GM18499 (cell line): ENCODE results near the gene SMIM10.
"Not testable (repeated sequence)": the region's sequence is repeated elsewhere in the genome, so short reads cannot be mapped to it uniquely, and the experiment has no call there.

Experiments used
- ATAC-seq: cut with Tn5 transposase; IDR thresholded peaks from one replicate; pipeline ENCODE4 v1.9.1; 2021; ENCODE audit warnings: moderate number of reproducible peaks; ENCODE audit not compliant: insufficient read depth, unreplicated experiment

Gene SMIM10

DNA sequence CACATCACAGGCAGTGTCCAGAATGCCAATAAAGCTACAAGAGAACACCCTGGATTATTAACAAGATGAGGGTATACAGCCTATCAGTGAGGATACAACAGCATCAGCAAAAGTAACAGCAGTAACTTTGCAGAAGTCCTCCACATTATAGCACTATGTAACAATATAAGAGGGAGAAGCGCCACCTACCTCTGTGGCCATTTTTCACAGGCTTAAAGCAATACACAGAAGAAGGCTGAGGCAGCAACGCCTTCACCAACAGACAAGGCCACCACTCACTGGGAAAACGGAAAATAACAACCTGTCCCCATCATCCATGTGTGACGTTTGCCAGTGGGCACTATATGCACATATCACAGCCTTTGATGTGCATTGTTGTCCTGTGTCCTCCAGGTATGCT is 19.0 kb downstream of the SMIM10 start:
- no peak for ATAC-seq

DNA sequence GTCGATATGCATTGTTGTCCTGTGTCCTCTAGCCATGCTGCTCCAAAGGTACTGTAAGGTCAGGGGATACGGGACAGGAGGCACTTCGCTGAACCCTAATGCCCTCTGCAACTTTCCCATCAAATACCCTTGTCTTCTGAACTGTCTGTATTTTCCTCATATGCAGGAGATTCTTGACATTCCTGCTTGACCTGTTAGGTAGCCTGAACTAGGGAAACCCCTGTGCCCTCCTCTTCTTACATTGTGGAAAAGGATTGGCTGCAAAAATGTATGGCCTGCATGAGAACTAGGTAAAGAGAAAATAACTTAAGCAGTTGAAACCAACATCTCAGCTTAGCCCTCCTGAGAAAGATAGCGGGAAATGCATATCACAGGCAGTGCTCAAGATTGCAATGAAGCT is 20.1 kb downstream of the SMIM10 start:
- no peak for ATAC-seq

DNA sequence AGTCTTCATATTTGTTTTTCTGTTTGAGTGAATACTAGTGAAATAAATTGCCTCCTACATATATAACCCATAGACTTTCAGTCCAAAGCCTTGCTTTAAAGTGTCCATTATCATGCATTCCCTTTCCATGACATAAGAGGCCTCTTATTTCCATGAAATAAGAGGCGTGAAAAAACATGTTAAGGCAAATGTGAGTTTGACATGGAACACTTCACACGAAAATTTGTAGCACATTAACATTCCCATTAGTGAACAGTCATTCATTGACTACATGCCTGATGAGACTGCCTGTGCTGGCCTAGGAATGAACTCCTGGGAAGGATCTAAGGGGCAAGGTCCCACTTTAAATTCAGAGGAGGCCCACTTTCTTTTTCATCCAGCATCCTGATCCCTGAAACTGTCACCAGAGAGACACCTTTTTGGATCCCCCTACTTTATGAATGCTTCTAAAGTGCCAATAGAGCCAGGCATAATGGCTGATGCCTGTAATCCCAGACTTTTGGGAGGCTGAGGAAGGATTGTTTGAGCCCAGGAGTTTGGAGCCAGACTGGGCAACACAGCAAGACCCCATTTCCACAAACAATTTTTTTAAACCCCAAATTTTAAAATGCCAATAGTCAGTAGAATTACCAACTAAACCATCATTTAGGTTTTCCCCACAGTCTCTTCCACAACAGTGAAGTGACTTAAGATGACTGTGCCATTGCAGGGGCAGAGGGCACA is 24.9 kb downstream of the SMIM10 start:
- no peak for ATAC-seq

DNA sequence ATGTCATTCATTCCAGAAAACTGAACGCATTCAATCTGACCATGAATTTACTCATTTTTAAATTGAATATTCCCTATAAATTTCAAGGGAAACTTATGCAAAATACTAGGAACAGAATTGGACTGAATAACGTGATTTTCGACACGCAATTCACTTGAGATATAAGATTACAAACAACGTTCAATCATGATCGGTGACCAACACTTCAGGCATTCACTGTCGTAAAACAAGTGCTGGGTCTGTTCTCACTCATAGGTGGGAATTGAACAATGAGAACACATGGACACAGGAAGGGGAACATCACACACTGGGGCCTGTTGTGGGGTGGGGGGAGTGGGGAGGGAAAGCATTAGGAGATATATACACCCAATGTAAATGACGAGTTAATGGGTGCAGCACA is 29.1 kb downstream of the SMIM10 start:
- ATAC-seq = not testable (repeated sequence)

DNA sequence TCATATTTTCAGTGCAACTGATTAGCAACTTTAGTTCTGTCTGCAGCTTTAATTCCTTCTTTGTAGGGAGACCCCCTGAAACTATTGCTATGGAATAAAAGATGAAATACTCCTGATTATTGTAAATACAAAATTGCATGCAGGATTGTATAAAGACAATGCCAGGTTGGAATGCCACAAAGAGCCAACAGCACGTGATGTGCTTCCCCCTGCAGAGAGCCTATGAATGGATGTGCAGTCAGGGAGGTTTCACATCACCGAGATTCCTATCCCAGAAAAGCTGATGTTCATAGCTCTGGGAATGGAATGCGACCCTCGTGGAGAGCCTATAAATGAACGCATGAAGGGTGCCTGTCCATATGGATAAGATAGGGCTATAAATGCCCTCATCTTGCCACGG is 33.0 kb downstream of the SMIM10 start:
- ATAC-seq = not testable (repeated sequence)

DNA sequence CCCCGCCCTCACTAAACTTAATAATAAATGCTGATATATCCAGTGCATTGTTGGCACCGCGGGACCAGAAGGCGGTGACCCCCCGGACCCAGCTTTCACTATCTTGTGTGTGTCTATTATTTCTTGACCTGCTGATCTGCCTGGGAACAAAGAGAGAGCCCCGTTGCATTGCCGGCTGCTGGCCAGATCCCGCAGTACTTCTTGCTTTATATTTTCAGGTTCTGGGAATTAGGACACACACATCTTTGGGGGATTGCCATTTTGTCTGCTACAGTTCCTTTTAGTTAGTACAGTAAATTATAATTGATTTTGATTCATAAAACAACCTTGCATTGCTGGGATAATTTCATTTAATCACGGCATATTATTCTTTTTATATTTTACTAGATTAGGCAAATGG is 33.7 kb downstream of the SMIM10 start:
- no peak for ATAC-seq

DNA sequence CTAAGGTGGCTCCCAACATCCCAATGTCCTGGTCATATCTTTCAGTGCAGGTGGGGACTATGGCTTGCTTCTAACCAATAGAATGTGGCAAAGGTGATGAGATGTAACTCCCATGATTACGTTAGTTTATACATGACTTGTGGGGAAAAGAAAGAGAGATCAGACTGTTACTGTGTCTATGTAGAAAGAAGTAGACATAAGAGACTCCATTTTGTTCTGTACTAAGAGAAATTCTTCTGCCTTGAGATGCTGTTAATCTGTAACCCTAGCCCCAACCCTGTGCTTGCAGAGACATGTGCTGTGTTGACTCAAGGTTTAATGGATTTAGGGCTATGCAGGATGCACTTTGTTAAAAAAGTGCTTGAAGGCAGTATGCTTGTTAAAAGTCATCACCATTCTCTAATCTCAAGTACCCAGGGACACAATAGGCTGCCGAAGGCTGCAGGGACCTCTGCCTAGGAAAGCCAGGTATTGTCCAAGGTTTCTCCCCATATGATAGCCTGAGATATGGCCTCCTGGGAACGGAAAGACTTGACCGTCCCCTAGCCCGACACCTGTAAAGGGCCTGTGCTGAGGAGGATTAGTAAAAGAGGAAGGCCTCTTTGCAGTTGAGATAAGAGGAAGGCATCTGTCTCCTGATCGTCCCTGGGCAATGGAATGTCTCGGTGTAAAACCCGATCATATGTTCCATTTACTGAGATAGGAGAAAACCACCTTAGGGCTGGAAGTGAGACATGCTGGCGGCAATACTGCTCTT is 39.6 kb downstream of the SMIM10 start:
- ATAC-seq = not testable (repeated sequence)

DNA sequence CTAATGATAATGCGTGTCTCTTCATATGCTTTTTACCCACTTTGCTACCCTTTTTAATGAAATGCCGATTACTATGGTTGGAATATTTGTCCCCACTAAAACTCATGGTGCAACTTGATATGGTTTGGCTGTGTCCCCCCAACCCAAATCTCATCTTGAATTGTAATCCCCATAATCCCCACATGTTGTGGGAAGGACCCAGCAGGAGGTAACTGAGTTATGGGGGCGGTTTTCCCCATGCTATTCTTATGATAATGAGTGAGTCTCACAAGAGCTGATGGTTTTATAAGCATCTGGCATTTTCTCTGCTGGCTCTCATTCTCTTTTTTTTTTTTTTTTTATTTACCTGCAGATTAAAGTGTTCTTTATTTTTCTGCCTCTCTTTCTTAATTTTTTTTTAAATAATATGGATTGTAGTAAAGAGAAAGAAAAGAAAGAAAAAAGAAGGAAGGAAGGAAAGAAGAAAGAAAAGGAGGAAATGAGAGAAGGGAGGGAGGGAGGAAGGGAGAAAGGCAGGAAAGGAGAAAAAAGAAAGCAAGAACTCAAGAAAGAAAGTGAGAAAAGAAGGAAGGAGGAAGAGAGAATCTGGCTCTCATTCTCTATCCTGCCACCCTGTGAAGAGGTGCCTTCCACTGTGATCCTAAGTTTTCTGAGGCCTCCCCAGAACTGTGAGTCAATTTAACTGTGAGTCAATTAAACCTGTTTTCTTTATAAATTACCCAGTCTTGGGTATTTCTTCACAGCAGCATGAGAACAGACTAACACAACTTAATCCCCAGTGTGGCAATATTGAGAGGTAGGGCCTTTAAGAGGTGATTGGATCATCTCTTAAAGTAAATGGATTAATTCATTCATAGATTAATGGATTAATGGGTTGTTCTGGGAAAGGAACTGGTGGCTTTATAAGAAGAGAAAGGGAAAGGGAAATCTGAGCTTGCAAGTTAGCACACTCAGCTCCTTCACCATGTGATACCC is 50.6 kb downstream of the SMIM10 start:
- ATAC-seq = not testable (repeated sequence)
